ENCODE results near the gene ARHGAP1. TPM values are rescaled to one million over a fixed set of nuclear protein-coding genes. Genes with fewer than 3 reads are reported as not detected.

The ARHGAP1 gene
- total RNA-seq: 62.2 and 82.1 TPM in 2 replicates

- DNase-seq (ENCODE audit: low read depth): peak; percentile 99
- TF ChIP-seq CTCF (IDR thresholded peaks at IDR 0.05; ENCODE audit: insufficient read depth, low read depth, low read length): no peak
- H3K4me3 ChIP-seq (ENCODE audit: low read depth, low read length): peak within 1 kb of the TSS; percentile 99
Observed at GRCh38 chr11:46700241-46701077, at the start of gene ARHGAP1, which contains the start of gene ZNF408. TSS of gene ARHGAP1 (minus strand) at chr11:46700619. CDS start at chr11:46696107, 4,512 bp downstream. TSS of gene ZNF408 (plus strand) at chr11:46701031. CDS start at chr11:46701048, 17 bp downstream.

DNA sequence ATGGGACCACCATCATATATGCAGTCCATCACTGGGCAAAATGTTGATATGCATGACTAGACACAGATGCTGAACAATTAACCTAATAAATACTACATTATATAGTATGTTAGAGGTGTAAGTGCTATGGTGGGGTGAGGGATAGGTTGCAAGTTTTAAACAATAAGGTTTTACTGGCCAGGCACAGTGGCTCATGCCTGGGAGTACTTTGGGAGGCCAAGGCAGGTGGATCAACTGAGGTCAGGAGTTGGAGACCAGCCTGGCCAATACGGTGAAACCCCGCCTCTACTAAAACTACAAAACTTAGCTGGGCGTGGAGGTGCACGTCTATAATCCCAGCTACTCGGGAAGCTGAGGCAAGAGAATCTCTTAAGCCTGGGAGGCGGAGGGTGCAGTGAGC, 46.7 kb upstream of the ARHGAP1 start:
- no peak for TF ChIP-seq CTCF (IDR thresholded peaks at IDR 0.05; ENCODE audit: insufficient read depth, low read depth, low read length)
- no peak overlapping the region for H3K4me3 ChIP-seq (ENCODE audit: low read depth, low read length)
- DNase-seq (ENCODE audit: low read depth): no peak

DNA sequence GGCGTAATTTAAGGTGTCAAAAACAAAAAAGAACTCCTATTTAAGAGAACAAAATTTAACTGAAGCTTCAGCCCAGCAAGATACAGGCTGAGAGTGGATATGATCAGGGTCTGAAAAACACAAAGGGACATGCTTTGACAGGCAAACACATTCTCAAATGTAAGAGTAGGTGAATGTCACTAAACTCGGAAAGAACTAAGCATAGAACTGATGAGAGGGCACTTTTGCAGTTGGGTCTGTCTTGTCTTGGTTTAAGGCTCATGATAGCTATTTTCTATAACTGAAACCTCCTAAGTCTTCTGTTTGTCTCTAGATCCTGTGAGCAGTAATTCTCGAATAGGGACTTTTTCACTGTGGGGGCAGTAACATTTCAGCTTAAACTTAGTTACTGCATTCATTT, 45.6 kb upstream of the ARHGAP1 start:
- DNase-seq (ENCODE audit: low read depth): no peak
- no peak overlapping the region for H3K4me3 ChIP-seq (ENCODE audit: low read depth, low read length)
- no peak for TF ChIP-seq CTCF (IDR thresholded peaks at IDR 0.05; ENCODE audit: insufficient read depth, low read depth, low read length)

GRCh38 chr11:46745328-46745727, 44.9 kb upstream of the ARHGAP1 start:
- no peak overlapping the region for H3K4me3 ChIP-seq (ENCODE audit: low read depth, low read length)
- no peak for TF ChIP-seq CTCF (IDR thresholded peaks at IDR 0.05; ENCODE audit: insufficient read depth, low read depth, low read length)
- DNase-seq (ENCODE audit: low read depth): no peak

DNA sequence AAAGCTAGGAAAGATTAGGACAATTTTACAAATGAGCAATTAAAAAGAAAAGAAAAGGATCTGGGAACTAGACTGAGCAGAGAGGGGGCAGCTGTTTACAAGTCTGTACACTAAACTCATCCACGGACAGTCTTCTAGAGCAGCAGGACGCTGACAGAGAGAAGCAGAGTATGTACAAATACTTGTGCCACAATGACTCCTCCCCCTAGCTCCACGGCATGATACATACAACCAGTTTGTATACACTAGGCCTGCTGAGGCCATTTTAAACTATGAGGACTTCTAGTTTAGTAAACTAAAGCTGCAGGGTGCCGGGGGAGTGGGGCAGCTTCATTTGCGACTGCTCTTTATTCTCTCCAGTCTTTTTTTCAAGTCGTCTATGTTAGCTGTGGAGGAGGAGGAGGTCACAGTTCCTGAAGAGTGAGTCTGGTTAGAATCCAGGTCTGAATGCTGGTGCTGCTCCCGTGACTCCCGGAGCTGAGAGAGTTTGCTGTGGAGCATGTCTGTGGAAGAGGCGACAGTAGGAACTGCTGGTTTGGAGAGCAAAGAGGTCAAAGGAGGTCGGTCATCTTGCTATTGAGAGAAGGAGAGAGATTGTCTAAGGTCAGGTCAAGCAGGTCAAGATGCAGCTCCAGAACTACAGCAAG, 43.4 kb upstream of the ARHGAP1 start:
- no peak for TF ChIP-seq CTCF (IDR thresholded peaks at IDR 0.05; ENCODE audit: insufficient read depth, low read depth, low read length)
- DNase-seq (ENCODE audit: low read depth): peak; percentile 35
- no peak overlapping the region for H3K4me3 ChIP-seq (ENCODE audit: low read depth, low read length)

- TF ChIP-seq CTCF (IDR thresholded peaks at IDR 0.05; ENCODE audit: insufficient read depth, low read depth, low read length): no peak
- H3K4me3 ChIP-seq (ENCODE audit: low read depth, low read length): no peak overlapping the region
- no peak for DNase-seq (ENCODE audit: low read depth)
Observed at GRCh38 chr11:46743043-46743442, 42.6 kb upstream of the ARHGAP1 start.
